GM21717 (cell line): ENCODE data around the gene PARD6A.

Experiments
- ATAC-seq: cut with Tn5 transposase; IDR thresholded peaks from one replicate; pipeline ENCODE4 v1.9.1; 2021; ENCODE audit warnings: mild to moderate bottlenecking, moderate library complexity; ENCODE audit not compliant: unreplicated experiment

The PARD6A gene

DNA sequence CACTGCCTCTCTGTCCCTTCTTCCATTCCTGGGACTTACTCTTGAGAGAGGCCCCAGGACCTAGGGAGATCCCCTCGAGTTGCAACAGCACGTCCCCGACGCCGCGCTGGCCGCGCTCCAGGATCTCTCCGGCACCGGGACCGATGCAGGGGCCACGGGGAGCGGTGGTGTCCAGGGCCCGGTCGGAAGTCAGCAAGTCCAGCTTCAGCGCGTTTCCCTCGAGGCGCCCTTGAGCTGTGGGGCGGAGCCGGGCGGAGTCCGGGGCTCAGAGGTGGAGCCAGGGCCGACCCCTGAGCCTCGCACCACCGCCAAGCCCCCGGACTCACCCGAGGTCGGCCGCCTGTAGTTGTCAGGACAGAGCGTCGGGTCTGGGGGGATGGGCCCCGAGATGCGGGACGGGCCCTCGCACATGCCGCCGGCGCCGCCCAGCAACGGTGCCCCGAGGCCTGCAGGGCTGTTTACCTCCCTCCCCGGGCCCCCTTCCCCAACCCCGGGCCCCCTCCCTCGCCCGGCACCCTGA lies 5.3 kb downstream of the PARD6A start:
- ATAC-seq: peak; percentile 13

DNA sequence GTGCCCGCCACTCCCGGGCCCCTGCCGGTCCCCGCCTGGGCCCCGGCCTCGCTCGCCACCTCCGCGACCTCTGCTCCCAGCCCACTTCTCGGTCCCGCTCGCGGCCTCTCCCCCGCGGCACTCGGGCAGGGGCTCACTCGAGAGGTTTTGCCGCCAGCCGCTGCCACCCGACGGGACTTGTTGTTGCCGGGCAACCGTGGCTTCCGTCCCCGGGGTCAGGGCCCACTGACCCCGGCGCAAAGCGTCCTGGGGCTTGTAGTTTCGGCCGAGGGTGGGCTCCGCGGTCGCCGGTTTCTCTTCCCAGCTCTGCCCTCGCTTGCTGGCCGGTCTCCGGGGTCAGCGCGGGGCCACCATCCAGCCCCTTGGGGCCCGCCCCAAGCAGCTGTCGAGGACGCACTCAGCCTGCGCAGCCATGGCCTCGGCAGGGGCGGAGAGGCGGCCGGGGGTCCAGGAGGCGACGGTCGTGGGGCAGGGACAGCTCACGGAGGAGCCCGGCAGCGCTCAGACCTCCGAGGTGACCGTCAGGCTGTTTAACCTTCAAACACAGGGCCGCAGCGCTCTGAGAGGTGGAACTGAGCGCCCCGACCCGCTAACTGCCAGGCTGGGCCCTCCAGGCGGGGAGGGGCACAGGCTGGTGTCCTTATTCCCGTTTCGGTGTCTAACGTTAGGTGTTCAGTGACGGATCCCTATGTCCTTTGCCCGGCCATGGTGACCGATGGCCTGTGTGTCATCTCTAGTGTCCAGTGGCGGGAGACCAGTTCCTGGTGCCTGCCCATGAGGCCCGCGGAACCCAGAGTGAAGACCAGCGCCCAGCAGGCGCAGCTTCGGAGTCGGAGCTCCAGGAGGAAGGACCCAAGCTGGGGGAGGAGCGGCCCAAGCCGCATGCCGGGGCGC lies 6.0 kb downstream of the PARD6A start, which contains the start of the genes C16orf86 and ENKD1:
C16orf86 (plus strand) TSS at position 256 of the 894 bp plus-strand sequence; CDS start at position 413, 157 bp downstream.
ENKD1 (minus strand) TSS at position 192 of the 894 bp plus-strand sequence. CDS start 308 bp downstream, outside the sequence.
- ATAC-seq: peak; percentile 60

DNA sequence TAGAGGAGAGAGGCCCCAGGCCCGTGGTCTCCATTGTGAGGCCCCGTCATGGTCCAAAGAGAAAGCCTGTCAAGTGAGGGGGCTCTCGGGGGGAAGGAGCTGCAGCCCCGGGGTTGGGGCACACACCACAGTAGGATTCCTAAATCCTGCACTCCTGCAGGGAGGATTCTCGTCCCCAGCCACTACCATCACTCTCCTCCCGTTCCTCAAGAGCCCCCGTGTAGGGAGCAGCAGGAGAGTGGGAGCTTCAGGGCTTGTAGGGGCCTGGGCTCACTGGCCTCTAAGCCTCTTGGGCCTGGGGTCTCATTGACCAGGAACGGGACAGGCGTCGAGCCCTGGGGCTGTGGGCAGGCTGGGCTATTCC lies 6.7 kb downstream of the PARD6A start:
- no peak for ATAC-seq

DNA sequence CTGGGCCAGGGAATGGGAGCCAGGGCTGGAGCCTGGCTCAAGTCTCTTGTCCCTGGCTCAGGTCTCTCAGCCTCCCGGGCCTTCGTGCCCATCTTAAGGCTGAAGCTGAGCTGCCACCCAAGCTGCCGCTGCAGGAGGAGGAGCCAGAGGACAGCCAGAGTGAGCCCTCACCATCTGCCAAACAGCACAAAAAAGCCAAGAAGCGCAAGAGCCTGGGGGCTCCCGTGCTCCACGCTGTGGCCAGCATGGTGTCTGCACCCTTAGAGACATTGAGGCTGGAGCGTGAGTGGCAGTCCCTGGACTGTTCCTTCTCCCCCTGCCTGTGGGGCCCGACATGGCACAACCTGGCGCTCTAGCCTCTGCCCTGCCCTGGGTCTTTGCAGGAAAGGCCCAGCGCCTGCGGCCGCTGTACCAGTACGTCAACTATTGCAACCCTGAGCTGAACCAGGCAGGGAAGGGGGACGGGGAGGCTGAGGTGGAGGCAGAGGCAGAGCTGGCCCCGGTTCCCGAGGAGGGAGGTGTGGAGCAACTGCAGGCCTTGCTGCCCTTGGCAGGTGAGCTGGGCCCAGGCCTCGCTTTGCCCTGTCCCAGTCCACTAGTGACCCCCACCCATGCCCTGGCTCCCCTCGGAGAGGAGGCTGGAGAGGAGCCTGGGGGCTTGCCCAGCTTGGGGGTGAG lies 7.2 kb downstream of the PARD6A start:
- peak; percentile 64 for ATAC-seq

DNA sequence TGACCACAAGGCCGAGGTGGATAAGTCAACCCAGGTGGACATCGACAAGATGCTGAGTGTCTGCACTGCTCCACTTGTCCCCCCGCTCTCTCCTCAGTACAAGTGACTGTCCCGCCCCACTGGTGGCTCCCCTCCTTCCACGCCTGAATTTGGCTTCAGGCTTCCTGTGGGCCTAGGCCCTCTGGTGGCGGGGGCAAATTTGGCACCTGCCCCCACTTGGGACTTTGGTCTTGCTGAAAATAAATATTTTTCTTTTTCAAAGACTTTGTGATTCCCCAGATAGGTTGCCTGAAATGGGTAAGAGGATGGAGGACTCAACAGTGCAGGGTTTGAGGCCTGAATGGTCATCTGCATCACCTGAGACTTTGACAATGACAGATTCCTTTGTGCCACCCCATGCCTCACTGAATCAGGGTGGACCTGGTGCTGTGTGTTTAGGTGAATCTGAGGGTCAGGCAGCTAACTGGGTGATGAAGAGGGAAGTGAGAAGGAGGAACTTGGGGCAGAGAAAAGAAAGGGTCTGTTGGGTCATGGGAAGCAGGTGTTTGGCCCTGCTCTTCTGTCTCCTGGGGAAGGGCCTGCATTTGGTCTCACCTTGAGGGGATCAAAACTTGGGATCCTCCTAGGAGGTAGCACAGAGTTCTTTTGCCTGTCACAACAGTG lies 7.9 kb downstream of the PARD6A start:
- ATAC-seq: no peak

DNA sequence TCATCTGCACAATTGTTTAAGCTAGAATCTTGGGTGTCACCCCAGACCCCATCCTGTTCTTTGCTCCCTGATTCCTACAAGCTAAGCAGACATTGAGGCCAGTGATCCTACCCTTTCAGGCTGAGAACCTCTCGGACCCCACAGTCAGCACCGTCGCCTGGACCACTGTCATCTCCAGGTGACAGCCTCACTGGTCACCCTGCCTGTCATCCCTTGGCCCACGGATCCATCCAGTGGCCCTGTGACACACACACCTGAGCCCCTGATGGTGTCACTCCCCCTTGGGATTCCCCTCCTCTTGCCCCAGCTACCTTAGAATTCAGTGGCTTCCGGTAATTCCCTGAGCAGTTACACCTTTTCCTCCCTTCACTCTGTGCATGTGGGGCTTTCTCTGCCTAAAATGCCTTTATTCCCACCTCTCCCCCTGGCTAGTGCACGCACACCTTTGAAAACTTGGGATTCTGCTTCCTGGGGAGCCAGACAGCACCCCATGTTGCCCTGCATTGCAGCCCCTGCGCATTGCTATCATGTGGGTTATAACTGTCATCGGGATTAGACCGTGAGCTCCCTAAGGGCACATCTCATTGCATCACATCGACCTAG lies 8.8 kb downstream of the PARD6A start:
- ATAC-seq: no peak

DNA sequence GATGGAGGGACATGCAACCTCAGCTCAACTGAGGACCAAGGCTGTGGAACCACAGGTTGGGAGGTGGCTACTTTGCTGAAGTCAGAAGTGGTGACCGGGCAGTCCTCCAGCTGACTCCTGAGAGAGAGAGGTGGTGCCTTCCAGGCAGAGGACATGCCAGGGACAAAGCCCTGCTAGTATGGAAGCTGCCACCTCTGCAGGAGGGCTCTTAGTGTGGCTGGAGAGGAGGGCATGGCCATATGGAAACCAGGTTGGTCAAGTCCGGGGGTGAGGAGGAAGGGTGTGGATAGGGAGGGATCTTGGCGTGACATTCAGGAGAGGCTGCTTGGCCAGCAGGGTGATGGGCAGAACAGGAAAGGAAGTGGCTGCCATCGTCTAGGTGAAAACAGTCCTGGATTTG lies 11.5 kb downstream of the PARD6A start:
- no peak for ATAC-seq

DNA sequence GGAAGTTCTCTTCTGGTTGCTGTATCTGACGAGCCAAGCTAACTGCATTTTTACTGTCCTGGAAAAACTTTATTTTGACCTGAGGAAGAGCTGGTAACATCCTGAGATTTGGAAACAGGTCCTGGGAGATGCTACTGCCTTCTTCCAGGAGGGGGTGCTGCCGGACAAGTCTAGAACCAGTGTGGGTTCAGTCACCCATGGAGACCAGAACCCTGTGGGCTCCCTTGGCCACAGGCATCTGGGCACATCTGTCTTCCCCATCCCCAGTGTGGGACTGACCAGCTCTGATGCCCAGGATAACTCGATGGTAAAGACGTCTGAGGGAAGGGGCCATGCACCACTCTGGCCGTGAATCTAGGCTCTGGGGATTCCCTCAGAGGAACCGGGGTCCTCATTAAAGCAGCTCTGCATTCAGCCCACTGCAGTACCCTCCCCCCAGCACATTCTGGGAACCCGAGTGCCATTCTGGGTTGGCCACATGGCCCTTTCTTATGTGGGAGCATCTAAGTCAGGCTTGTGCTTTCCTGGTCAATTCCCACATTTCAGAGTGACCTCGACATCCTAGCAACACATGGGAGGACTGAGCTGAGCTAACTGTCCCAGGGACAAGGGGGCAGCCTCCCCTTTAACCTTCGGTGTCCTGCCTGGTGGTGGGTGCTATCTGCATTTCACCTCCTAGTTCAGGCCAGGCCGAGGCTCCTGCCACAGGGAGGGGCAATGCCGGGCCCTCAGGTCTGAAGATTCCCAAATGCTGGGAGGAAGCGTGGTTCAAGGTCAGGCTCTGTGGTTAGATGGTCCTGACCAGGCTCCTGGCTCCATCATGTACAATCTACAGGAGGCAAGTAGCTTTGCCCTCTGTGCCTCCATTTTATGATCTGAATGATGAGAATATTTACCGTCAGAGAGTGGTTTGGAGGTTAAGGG lies 12.2 kb downstream of the PARD6A start:
- ATAC-seq: no peak

DNA sequence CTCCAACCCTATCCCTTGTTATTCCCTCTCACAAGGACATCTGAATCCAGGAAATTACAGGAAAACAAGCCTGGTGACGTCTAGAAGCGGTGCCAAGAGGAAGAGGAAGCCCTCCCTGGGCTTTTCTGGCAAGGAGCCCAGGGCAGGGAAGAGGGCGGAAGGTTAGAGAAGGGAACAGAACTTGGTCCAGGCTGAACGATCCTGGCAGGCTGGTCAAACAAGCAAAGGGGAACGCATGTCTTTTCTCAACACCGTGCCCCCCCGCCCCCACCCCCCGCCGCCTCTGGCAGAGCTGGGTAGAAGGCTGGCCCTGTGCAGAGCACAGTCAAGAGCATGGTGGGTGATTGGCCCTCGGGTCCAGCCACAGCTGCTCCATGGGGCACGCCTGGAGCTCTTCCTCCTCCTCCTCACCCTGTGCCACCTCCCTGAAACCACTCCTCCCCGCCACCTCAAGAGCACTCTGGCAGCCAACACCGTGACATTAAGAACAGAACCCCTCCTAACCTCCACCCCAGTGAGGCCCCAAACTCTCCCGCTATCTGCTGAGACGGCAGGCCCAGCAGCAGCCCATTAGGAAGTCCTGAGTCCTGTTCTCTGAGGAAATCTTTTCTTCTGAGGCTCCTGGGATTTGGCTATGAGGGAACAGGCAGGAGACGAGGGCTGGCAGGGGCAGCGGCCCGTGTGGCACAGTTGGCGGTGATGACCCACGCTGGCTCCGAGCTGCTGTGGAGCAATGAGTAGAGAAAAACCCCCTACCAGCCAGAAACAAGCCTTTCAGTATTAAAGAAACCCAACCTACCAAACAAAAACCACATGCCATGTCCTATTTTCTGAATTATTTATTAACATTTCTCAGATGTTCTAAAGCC lies 13.2 kb downstream of the PARD6A start:
- ATAC-seq: no peak

DNA sequence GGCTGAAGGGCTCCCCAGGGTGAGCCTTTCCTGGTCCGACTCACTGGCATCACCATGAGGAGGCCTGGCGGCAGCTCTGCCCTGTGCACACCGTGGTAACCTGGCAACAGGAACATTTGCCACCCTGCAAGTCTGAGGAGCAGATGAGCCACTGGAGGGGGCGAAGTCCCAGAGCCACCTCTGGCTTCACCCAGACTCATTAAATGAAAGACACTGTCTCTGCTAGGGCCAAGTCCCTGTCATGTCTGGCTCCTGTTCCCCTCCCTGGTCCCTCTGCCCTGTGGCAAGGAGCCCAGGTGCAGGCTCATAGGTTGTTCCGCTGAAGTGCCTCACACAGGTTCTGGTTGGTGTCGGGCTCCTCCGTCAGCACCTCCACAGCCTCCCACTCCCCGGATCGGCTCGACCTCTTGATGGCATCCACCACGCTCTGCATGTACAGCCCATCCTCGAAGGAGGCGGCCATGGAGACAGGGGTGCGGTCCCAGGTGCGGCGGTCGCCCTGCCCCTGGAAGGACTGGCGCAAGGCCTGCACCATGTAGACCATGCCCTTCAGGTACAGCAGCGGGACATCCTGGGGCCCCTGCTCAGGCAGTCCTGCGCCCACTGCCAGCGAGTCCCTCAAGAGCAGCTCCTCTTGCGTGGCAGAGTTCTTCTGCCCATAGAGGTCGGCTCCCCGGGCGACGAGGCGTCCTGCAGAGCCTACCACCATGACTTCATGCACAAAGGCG lies 14.3 kb downstream of the PARD6A start:
- ATAC-seq: no peak

DNA sequence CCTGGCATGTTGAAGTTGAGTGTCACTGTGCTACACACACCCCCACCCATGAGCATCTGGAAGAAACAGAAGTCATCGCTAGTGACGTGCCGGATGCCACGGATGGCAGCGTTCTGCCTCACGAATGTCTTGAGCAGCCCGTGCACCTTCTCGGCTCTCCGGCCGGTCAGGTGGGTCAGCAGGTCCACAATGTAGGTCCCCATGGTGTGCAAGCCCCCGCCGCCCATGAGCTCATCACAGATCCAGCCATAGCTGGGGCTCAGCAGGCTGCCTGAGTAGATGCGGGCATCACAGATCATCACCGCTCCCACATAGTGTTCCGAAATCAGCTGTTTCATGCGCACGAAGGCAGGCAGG lies 14.8 kb downstream of the PARD6A start:
- no peak for ATAC-seq

DNA sequence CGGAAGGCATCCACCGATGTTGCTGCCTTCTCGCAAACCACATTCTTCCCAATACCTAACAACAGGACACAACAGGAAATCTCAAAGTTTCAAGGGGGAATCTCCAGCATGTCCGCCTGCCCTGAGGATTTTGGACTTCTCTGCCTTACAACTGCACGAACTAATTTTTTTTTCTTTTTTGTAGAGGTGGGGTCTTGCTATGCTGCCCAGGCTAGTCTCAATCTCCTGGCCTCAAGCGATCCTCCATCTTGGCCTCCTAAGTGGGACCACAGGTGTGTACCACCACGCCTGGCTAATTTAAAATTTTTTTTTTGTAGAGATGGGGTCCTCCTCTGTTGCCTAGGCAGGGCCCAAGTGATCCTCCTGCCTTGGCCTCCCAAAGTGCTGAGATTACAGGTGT lies 15.2 kb downstream of the PARD6A start:
- no peak for ATAC-seq

DNA sequence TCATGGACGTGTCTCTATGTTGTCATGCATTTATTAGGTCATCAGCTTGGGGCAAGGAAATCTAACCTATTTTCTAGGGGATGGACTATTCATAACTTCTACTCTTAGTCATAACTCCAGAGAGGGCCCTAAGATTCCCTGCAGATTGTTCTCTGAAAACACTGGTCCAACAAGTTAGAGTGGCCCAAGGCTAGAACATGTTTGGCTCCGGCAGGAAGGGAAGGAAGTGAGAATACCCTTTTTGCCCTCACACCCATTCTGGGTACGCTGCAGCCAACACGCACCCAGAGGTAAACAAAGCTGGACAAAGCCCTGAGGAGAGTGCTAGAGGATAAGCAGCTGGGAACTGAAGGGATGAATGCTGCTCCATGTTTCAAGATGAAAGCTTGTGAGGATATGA lies 15.8 kb downstream of the PARD6A start:
- ATAC-seq: no peak

DNA sequence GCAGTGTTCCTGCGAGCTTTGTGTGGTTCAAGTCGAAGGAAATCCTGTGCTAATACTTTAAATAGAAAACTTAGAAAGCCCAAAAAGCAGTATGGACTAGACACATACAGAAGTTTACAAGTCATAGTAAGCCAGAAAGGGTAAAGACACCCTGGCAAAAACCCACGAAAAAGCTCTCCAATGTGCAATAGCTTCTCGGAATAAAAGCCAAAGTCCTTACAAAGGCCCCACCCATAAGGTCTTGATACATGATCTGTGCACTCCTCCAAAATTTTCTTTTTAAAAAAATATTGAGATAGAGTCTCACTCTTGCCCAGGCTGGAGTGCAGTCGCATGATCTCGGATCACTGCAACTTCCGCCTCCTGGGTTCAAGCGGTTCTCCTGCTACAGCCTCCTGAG lies 16.2 kb downstream of the PARD6A start:
- ATAC-seq: no peak

DNA sequence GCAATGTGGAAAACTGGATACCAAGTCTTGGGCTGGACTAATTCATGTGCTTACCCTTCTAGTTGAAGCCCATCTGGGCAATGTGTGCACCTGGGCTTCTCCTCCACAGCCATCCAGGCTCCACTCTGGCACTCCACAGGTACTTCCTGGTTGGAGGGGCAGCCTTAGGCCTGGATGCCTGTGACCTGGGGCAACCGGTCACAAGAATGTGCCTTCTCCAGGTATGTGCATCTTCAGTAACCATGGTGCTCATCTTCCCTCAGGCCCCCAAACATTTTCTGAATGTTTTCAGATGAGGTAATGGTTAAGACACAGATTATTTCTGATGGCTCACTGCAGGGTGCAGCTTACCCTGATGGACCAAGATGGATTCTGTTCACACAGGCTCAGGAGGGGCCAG lies 17.0 kb downstream of the PARD6A start:
- no peak for ATAC-seq

DNA sequence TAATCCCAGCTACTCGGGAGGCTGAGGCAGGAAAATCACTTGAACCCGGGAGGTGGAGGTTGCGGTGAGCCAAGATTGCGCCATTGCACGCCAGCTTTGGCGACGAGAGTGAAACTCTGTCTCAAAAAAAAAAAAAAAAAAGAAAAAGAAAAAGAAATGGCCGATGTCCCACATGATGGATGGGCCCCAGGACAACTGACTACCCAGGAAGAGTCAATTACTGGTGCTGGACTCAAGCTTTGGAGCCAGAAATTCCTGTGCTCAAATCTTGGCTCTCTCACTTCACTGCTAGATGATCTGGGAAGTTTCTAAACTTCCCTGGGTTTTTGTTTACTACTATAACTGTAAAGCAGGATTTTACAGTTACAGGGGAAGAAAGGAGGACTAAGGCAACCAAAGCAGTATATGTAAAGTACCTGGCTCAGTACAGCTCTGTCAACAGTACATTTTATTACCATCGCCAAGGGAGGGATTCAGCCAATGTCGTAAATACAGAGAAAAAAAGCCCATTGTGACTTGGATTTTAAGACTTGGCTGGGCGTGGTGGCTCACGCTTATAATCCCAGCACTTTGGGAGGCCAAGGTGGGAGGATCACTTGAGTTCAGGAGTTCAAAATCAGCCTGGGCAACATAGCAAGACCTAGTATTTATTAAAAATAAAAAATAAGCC lies 17.7 kb downstream of the PARD6A start:
- ATAC-seq: no peak

DNA sequence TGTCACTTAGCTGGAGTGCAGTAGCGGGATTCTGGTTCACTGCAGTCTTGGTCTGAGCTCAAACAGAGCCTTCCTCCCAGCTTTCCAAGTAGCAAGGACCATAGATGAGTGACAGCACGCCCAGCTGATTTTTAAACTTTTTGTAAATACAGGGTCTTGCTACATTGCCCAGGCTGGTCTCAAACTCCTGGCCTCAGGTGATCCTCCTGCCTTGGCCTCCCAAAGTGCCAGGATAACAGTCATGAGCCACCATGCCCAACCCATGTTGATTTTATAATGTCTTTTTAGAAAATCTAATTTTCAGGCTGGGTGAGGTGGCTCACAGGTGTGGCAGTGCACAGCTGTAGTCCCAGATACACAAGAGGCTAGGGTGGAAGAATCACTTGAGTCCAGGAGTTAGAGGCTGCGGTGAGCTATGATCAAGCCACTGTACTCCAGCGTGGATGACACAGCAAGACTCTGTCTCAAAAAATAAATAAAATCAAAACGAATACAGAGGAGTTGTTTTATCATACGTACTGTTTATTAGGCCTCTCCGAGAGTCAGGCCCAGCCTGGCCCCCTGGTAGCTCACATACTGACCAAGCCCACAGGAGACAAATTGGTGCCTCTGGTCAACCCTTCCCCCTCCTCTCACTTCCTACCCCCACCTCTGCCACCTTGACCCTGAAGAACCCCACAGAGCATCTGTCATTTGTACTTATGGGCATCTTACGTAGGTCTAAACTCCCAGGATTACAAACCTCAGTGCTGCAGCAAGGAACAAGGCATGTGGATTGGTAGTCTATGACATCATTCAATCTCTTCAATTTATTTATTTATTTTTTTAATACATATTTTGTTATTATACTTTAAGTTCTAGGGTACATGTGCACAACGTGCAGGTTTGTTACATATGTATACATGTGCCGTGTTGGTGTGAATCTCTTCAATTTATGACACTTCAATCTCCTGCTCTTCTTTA lies 19.5 kb downstream of the PARD6A start:
- no peak for ATAC-seq
